Neural cell (in vitro differentiated cells): Measurements from ENCODE around the gene EXOC2. TPM values are rescaled to one million over a fixed set of nuclear protein-coding genes. Genes with fewer than 3 reads are reported as not detected.

Experiments used
- H2AFZ ChIP-seq: fragments of 200-600, 300-800 bp; sonication (generic), shearing (Covaris generic); 2 replicates; pipeline ENCODE4 v1.6.0; 2014; ENCODE audit warnings: low read depth, mild to moderate bottlenecking, antibody characterized with exemption, low read length, moderate library complexity
- H3F3A ChIP-seq: fragments of 200-600 bp; shearing (Covaris generic); 2 replicates; pipeline ENCODE4 v1.6.1; 2016; ENCODE audit warnings: mild to moderate bottlenecking, moderate library complexity, mixed read lengths, antibody characterized with exemption, low read length; ENCODE audit not compliant: insufficient read depth, poor library complexity, severe bottlenecking
- H3K27ac ChIP-seq: fragments of 200-600, 300-800 bp; sonication (generic), shearing (Covaris generic); 2 replicates; pipeline ENCODE4 v1.5.1; 2014; ENCODE audit warnings: mild to moderate bottlenecking, low read length, moderate library complexity
- H3K27me3 ChIP-seq: fragments of 300-800, 200-600 bp; sonication (generic), shearing (Covaris generic); 2 replicates; pipeline ENCODE4 v1.6.0; 2014; ENCODE audit warnings: mild to moderate bottlenecking, low read depth, low read length, moderate library complexity; ENCODE audit not compliant: insufficient read depth
- H3K36me3 ChIP-seq: fragments of 300-800, 200-600 bp; sonication (generic), shearing (Covaris generic); 2 replicates; pipeline ENCODE4 v1.5.1; 2014; ENCODE audit warnings: mild to moderate bottlenecking, antibody characterized with exemption, low read length, moderate library complexity; ENCODE audit not compliant: insufficient read depth
- H3K4me2 ChIP-seq: fragments of 300-800, 200-600 bp; sonication (generic), shearing (Covaris generic); 2 replicates; pipeline ENCODE4 v1.6.0; 2014; ENCODE audit warnings: mild to moderate bottlenecking, low read length
- H3K4me3 ChIP-seq: fragments of 300-800, 200-600 bp; sonication (generic), shearing (Covaris generic); 2 replicates; pipeline ENCODE4 v1.5.1; 2014; ENCODE audit warnings: mild to moderate bottlenecking, low read length, moderate library complexity
- H3K79me2 ChIP-seq: fragments of 200-600 bp; shearing (Covaris generic); replicated peaks from 2 replicates; pipeline ENCODE4 v1.6.0; 2014; ENCODE audit warnings: mild to moderate bottlenecking, low read length, moderate library complexity; ENCODE audit not compliant: insufficient read depth
- H3K9ac ChIP-seq: fragments of 300-800, 200-600 bp; sonication (generic), shearing (Covaris generic); 2 replicates; pipeline ENCODE4 v1.6.1; 2016; ENCODE audit warnings: mild to moderate bottlenecking, low read length, mixed read lengths
- H3K9me2 ChIP-seq: fragments of 200-600 bp; shearing (Covaris generic); 2 replicates; pipeline ENCODE4 v1.6.1; 2016; ENCODE audit warnings: mild to moderate bottlenecking, low read length, mixed read lengths; ENCODE audit not compliant: insufficient read depth
- H3K9me3 ChIP-seq: fragments of 200-600, 300-800 bp; sonication (generic), shearing (Covaris generic); 2 replicates; pipeline ENCODE4 v1.6.1; 2016; ENCODE audit warnings: mild to moderate bottlenecking, mixed run types, low read length, moderate library complexity, mixed read lengths
- H4K20me1 ChIP-seq: fragments of 200-600 bp; shearing (Covaris generic); 2 replicates; pipeline ENCODE4 v1.6.1; 2016; ENCODE audit warnings: mild to moderate bottlenecking, mixed run types; ENCODE audit not compliant: insufficient read depth
- CTCF ChIP-seq: fragments of 450-650 bp; IDR thresholded peaks from 2 replicates; pipeline ENCODE4 v1.5.1; 2014; ENCODE audit warnings: antibody characterized with exemption, mild to moderate bottlenecking, moderate library complexity; ENCODE audit not compliant: poor library complexity, severe bottlenecking
- EP300 ChIP-seq: fragments of 450-650 bp; conservative IDR thresholded peaks from 2 replicates; pipeline ENCODE4 v1.6.1; 2014; ENCODE audit warnings: antibody characterized with exemption, mild to moderate bottlenecking, moderate library complexity; ENCODE audit not compliant: poor library complexity, severe bottlenecking
- EZH2 ChIP-seq: fragments of 200-600, 300-800 bp; shearing (Covaris generic), sonication (generic); IDR thresholded peaks from 2 replicates; pipeline ENCODE4 v1.6.1; 2014; ENCODE audit warnings: antibody characterized with exemption, low read length, borderline replicate concordance, mild to moderate bottlenecking; ENCODE audit not compliant: insufficient read depth, poor library complexity, severe bottlenecking
- MXI1 ChIP-seq: fragments of 450-650 bp; conservative IDR thresholded peaks from 2 replicates; pipeline ENCODE4 v1.6.1; 2014; ENCODE audit warnings: antibody characterized with exemption, mild to moderate bottlenecking; ENCODE audit not compliant: poor library complexity, severe bottlenecking
- POLR2AphosphoS5 ChIP-seq: IDR thresholded peaks from 2 replicates; pipeline ENCODE4 v1.6.1; 2012
- RAD21 ChIP-seq: fragments of 450-650 bp; conservative IDR thresholded peaks from 2 replicates; pipeline ENCODE4 v1.6.1; 2014; ENCODE audit warnings: antibody characterized with exemption, mild to moderate bottlenecking, moderate library complexity
- REST ChIP-seq: IDR thresholded peaks from 2 replicates; pipeline ENCODE4 v1.6.1; 2012; ENCODE audit warnings: borderline replicate concordance
- SMC3 ChIP-seq: fragments of 450-650 bp; conservative IDR thresholded peaks from 2 replicates; pipeline ENCODE4 v1.6.1; 2014; ENCODE audit warnings: antibody characterized with exemption, mild to moderate bottlenecking, moderate library complexity; ENCODE audit not compliant: poor library complexity
- TAF1 ChIP-seq: IDR thresholded peaks from 2 replicates; pipeline ENCODE4 v1.6.1; 2012; ENCODE audit warnings: low read depth
- polyA plus RNA-seq: library from polyadenylated mRNA; depleted of rRNA; stranded (reverse); fragments of >200 nt; gene quantifications from 2 replicates; pipeline ENCODE4 v1.2.3, GENCODE V29; 2014

Gene EXOC2
- polyA plus RNA-seq, 1 donor from 2014 or later, result 38.6 TPM

- TF ChIP-seq TAF1 (no peak), MXI1 (no peak), REST (no peak), POLR2AphosphoS5 (no peak), RAD21 (no peak), EP300 (no peak), SMC3 (no peak), CTCF (no peak), EZH2 (no peak)
- Histone ChIP-seq H3K4me3 (no peak overlapping the region), H3K79me2 (no peaks in the 10 kb centered on the region), H3K9me2 (no peaks in the 10 kb centered on the region), H3K9me3 (no peaks in the 10 kb centered on the region), H2AFZ (no peak overlapping the region), H4K20me1 (no peaks in the 10 kb centered on the region), H3K27ac (no peak overlapping the region), H3K4me2 (no peak overlapping the region), H3F3A (no peaks in the 10 kb centered on the region), H3K9ac (no peak overlapping the region), H3K36me3 (peaks cover 4% of the 10 kb centered on the region), H3K27me3 (no peaks in the 10 kb centered on the region)
Observed at GRCh38 chr6:508006-508405, 184.9 kb downstream of the EXOC2 start.

- Histone ChIP-seq H3K4me2 (no peak overlapping the region), H2AFZ (no peak overlapping the region), H3K9me2 (no peaks in the 10 kb centered on the region), H3F3A (no peaks in the 10 kb centered on the region), H3K36me3 (peaks cover 3% of the 10 kb centered on the region), H3K27me3 (no peaks in the 10 kb centered on the region), H3K4me3 (no peak overlapping the region), H3K79me2 (no peaks in the 10 kb centered on the region), H3K9ac (no peak overlapping the region), H3K27ac (no peak overlapping the region), H4K20me1 (no peaks in the 10 kb centered on the region), H3K9me3 (no peaks in the 10 kb centered on the region)
- TF ChIP-seq REST (no peak), EZH2 (no peak), POLR2AphosphoS5 (no peak), TAF1 (no peak), CTCF (no peak), RAD21 (no peak), MXI1 (no peak), EP300 (no peak), SMC3 (no peak)
Observed at GRCh38 chr6:506920-507622, 185.9 kb downstream of the EXOC2 start.
